GM21447 (cell line): ENCODE results near the gene CDH22.

Experiments used
- ATAC-seq: cut with Tn5 transposase; IDR thresholded peaks from one replicate; pipeline ENCODE4 v1.9.1; 2021; ENCODE audit not compliant: unreplicated experiment

Gene CDH22

DNA sequence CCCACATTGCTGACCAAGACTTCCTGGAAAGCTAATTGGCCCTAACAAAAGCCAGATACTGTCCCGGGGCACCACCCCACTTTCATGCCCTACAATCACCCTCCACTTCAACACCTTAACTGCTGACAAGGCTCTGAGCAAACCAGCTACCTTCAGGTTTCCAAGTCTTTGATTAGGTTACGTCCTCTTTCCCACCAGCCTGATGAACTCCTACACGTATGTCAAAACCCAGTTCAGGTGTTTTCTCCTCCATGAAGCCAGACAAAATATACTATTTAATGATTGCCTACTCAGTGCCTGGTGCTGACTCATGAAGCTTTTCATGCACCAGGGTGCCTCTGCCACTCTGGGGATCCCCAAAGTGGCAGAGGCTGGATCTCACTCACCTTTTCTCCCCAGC, 58.6 kb downstream of the CDH22 start:
- ATAC-seq = no peak

DNA sequence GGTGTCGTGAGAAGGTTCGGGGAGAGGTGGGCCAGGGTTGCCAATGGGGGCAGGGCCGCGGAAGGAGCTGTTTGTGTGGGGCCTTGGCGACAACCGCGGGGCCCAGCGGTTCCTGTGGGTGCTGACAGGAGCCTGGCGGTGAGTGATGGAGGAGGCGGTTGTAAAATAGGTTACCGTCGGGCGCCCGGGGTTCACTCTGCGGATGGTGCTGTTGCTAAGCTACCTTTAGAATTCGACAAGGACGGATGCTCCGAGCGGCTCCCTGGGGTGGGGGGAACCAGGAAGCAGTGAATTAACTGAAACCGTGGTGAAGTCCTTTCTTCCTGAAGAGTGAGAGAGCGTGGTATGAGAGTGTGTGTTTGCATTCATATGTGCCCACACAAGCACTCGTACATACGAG, 61.7 kb downstream of the CDH22 start:
- ATAC-seq = no peak

DNA sequence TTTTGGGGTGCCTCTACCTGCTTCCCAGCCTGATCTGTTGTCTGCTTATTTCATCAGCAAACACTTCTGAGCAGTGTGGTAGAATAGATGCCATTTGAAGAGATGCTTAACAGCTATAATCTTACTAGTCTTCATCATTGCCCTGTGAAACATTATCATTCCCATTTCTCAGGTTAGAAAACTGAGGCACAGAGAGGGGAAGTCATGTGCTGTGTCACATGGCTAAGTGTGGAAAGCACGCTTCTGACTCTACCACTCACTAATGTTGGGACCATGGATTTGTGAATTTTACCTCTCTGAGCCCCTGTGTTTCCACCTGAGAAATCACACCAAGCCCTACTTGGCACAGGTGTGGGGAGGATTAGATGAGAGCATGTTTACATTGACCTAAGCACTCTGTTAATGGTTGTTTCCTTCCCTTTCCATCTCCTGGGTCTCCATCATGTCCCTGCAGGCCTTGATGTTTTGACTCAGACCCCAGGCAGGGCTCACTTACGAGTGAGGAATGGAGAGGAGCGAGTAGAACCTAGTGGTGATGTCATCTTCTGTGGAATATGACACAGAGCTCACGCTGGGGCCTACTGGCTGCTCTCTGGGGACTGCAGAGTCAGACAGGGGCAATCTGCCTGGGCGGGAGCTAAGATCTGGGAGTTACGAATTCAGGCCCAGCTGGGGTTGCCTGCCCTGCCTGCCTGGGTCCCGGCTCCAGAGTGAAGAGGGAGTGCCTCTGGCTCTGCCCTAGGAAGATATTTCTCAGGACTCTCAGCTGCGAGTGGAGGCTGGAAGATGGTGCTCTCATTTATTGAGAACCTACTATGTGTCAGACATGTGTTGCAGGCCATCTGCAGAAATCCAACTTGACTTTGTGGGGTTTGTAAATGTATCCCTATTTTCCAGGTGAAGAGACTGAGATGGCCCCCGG, 64.3 kb downstream of the CDH22 start:
- no peak for ATAC-seq

DNA sequence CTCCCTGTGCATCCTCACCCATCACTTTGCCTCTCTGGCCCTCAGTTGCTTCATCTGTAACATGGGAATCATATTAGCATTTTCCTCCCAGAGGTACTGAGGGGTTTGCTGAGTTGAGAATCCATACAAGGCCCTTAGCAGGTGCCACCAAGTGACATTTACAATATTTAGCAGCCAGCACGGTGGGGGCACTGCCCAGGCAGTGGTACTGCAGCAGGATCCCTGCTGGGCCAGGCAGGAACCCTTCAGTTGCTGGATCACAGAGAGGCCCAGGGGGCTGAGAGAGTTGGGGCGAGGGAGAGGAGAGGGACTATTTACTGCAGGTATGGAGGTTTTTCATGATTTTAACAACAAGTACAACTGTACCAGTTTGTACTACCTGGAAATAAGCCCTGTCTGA, 65.9 kb downstream of the CDH22 start:
- ATAC-seq = no peak

DNA sequence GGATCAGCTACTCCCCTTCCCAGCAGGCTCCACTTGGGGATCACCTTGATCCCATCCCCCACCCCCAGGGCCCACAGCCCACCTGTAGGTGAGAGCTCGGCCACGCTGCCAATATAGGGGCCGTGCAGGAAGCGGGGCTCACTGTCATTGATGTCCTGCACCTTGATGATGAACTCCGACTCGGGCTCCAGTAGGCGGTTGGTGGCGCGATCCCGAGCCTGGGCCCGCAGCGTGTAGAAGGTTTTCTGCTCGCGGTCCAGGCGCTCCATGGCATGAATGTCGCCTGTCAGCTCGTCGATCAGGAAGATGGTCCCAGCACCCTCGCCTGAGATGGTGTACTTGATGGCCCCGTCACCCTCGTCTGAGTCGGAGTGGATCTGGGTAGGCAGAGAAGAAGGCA, 67.4 kb downstream of the CDH22 start:
- ATAC-seq = no peak

DNA sequence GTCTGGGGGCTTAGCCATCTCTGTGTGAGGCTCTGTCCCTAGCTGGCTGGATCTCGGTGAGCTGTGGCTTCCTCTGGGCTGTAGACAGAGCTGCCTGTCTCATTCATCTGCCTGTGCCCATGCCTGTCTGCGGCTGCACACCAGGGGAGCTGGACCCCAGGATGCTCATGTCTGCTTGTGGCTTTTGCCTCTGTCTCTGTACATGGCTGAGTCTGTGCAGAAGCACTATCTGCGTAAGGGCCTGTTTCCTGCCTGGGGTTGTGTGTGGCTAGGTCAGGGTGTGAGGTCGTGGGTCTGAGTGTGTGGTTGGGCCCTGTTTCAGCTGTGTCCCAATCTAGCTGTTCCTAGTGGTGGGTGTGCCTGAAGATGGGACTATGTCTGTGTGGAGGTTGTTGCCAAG, 68.2 kb downstream of the CDH22 start:
- no peak for ATAC-seq

DNA sequence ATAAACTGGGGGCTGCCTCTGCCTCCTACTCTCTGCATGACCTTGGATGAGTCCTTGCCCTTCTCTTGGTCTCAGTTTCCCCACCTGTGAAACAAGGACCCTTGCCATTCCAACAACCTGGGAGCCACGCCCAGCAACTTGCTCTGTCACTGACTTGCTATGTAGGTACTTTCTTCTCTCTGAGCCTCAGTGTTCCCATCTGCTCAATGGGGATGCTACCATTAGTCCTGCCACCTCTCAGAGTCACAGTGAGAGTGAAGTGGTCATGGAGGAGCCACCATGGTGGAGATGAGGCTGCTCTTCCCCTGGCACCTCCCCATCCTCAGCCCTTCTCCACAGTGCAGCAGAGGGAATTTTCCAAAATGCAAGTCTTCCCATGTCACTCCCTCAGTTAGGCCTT, 70.6 kb downstream of the CDH22 start:
- no peak for ATAC-seq

DNA sequence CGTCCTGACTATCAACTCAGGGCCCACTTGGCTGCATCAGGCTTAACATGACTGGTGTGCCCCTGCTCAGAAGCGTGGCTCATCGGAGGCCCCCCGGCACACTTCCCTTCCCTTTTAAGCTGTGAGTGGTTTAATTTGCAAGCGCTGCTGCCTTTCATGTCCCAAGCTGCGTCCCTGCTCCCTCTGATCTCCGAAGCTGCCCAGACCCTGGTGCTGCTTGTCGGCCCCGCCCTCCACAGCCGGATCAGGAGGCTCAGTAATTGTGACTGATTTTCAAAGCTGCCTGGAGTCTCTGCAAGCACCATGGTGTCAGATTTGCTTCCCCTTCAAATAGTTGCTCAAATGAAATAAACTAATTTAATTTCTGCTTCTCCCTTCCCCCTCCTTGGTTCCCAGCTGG, 71.1 kb downstream of the CDH22 start:
- no peak for ATAC-seq

DNA sequence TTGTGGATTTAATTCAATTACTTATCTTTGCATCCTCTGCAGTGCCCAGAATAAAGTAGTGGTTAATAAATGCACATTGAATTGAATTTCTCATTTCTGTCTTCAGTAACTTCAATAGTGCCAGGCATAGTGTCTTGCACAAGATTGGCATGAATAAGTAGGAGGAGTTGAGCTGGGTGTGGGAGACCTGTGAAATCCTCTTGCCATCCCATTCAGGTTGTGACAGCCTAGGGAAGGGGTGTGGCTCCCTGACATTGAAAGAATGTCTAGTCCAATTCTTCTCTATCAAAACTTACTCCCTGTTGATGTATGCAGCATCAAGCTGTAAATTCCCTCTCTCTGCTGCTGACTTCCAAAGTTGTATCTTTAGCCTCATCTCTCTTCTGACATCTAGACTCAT, 73.2 kb downstream of the CDH22 start:
- no peak for ATAC-seq

DNA sequence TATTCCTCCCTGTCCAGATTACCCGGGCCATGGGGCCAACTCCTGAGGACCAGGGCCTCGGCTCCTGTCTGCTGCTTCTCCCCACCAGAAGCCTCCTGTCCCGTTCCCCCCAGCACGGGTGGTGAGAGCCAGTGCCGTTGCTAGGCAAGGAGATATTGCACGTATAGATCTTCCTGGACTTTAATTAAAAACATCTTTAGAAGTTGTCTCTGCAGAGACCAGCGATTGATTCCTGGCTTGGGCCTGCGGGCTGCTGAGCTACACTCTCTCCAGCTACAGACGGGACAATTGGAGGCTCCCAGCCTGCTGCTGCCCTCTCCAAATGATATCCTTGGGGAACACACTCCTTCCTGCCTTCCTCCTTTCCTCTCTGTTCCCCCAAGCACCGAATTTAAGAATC, 74.6 kb downstream of the CDH22 start:
- ATAC-seq = no peak

DNA sequence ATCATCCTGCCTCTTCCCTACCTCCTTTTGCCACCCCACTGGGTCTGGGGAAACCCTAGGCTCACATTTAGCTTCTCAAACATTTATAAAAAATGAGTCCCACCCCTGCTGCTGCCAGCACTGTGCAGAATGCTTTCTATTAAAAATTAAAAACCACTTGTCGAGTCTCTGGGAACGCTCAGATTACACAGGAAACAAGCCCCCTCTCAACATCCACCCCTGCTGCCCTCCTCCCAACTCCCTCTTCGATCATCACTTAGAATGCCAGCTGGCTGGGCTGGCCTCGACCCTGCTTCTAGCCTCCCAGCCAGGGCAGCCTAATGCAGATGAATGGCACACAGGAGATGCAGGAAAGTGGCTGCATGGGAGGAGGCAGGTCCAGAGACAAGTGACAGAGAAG, 75.8 kb downstream of the CDH22 start:
- ATAC-seq = no peak

DNA sequence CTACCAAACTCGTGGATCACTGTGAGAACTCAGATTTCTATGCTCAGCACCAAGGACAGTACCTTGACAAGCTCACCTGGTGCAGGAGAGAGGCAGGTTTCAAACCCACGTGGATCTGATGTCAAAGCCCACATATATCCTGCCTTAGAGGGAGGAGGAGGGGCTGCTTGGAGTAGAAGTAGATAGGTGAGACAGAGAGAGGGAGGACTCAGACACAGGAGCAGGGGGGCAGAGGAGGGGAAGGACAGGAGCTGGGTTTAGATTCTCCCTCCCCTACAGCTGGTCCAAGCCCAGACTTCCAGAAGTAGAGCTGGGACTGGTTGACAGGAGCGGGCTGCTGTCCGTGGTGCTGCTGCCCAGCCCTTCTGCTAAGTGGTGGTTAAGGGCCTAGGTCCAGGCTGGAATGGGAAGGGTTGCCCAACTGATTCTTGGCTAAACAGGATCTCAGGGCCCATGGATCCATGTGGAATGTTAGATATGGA, 77.5 kb downstream of the CDH22 start:
- ATAC-seq = no peak

DNA sequence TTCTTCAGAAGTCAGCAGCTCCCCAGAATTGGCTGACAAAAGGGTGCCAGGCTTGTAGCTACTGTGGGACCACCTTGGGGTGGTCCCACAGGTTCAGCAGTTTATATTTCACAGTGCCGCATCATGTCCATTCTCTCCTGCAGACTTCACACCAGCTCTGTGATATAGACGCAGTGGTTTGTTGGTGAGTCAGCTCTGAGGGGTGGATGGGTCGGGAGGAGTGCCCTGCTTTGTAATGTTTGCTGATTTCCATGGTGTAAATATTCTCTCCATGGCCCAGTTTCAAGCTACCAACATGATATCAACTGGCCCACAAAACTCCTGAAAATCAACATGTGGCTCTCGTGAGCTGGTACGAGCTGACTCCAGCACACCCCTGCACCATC, 78.2 kb downstream of the CDH22 start:
- ATAC-seq = no peak

DNA sequence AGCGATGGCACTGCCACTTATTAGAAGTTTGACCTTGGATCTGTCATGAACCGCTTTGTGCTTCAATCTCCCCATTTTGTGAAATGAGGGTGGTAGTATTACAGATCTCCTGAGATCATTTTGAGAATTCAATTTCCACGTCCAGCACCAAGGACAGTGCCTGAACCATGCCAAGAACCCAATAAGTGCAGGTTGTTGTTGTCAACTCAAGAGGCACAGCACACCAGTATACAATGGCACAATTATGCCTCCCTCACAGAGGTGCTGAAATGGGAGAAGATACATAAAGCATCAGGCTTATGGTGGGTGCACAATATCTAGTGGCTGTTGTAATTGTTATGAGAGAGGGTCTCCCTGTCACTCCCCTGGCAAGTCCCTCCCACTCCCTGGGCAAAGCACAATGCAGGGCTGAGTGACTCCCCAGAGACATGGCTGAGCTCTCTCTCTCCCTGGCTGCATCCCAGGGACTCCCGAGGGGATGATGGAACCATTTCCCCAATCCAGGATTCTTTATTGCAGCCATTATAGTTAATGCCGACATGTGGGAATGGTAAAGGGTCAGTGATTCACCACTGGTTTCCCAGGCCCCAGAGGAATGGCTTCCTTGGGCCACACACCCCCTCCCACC, 78.7 kb downstream of the CDH22 start:
- ATAC-seq = no peak

DNA sequence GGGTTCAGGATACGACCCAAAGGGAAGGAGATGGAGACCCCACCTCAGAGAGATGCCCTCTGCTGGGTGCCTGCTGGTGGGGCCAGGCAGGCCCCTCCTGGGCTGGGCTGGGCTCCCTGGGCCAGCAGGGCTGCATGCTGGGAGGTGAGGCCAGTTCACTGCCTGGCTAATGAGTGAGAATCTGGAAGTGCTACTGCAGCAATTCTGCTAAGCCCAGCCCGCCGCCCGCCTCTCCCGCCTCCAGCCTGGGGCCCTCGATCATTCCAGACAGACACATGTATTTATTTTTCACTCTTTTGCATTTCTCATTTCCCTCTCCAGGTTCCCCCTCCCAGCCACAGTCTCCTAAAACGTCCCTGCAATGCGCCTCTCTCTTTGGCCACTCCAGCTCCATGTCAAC, 79.6 kb downstream of the CDH22 start:
- ATAC-seq = no peak

DNA sequence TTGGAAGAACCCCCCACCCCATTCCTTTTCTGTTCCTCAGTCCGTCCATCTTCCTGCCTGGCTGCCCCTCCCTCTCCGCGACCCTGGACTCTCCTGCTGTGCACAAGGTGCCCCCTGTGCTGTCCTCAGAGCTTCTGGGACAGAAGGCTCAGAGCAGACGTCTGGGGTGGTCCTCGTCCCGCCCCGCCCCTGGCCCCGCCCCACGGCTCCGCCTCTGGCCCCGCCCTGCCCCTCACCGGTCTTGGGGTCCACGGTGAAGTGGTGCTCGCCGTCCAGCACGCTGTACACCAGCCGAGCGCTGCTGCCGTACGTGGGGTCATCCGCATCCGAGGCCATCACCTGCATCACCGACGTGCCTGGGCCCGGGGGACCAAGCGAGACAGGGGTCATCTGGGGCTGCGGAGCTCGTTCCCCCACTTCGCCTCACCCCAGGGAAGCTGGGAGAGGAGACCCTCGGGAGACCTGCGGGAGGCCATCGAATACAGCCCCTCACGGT, 81.0 kb downstream of the CDH22 start:
- ATAC-seq = no peak

DNA sequence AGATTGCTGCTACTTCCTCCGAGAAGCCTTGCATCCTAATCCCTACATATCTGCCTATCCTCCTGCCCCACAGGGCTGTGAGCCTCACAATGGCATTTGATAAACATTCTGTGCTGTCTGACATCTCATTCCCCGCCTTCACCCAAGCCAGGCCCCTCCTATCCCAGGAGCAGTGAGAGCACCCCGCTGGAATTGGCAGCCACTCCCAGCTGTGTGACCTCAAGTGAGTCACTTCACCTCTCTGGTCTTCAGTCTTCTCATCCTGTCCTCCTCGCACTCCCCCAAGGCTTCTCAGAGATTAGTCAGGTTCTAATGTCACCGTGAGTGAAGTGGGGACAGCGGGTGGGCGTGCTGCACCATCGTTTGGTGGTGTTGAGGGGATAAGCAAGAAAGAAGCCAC, 81.7 kb downstream of the CDH22 start:
- no peak for ATAC-seq

DNA sequence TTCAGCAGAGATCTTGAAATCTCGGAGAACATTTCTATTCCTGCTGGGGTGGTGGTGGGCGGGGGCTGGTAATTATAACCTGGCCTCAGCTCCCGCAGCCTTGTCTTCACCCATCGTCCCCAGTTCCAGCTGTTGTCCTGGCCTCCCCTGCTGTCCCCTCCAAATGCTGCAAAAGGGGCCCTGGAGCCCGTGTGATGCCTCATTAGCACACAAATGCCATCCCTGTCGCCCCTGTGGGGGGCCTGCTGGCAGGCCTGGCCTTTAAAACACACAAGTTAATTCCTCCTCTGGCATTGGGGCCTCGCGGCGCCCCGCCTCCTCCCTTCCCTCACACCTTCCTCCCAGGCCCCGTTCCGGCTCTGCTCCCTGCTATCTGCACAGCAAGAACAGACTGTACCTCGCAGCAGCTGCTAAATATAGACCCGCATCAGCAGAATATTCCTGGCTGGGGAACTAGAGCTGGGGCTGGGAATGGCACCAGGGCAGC, 85.7 kb downstream of the CDH22 start:
- ATAC-seq = no peak

DNA sequence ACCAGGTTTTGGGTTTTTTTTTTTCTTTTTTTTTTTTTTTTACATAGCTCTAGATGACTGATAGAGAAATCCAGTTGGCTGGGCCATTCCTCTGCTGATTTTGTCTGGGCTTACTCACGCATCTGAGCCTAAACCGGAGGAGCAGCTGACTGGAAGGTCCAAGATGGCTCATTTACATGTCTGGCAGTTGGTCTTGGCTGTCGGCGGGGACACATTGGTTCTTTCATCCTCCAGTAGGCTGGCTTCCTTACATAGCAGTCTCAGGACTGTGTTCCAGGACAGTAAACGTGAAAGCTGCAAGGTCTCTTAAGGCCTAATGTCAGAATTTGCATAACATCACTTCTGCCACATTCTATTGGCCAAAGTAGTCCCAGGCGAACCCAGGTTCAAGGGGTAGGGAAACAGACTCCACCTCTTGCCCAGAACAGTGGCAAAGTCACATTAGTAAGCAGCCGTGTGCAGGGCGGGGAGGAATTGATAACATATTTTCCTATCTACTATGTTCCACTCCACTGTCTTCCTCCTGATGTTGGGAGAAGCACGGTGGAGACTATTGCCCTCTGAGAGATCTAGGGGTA, 87.0 kb downstream of the CDH22 start:
- ATAC-seq = no peak

DNA sequence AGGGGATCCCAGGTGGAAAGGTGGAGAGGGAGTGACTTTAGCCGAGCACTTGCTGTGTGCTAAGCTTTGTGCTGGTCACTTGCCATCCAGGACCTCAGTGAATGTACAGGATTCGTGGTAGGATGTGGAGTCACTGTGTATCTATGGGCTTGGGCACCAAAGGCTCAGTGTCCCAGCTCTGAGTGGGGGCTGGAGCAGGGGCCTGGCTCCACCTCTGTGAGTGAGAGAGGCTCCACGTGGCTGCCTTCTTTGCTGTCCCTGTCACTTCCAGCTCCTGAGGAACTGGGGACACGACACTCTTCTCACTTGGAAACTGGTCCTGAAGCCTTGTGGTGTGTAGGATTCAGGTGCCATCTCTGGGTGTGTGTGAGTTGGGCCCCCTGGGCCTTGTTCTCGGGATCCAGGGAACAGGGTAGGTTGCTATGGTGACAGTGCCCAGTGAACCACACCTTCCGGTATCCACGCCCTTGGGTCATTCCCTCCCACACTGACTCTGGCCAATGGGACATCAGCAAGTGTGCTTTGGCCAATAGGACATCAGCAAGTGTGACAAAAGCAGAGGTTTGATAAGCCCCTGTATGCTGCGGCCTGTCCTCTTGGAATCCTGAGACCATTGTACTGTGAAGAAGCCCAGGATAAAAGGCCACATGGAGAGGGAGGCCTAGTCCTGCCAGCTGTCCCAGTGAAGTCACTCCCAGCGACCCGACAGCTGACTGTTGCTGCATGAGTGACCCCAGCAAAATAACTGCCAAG, 87.7 kb downstream of the CDH22 start:
- no peak for ATAC-seq

DNA sequence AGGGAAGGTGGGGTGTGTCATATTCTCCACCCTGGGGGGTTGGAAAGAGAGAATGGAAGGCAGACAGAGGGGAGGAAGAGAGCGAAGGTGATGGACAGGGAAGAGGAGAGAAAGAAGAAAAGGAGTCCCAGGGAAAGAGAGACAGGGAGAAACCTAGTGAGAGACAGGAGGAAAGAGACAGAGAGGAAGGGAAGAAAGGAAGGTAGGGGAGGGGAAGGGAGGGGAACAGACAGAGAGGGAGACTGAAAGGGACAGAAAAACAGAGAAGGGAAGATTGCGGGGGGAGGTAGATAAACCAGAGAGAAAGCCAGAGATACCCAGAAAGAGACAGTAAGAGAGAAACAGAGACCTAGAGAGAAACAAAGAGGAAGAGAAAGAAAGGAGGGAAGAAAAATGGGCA, 88.4 kb downstream of the CDH22 start:
- no peak for ATAC-seq
